Panc1 (cell line): ENCODE results near the gene ERCC2.

Experiments
- POLR2AphosphoS5 ChIP-seq: IDR thresholded peaks from 2 replicates; pipeline ENCODE4 v1.6.1; 2012; ENCODE audit warnings: mild to moderate bottlenecking, low read depth, low read length, moderate library complexity
- SIN3A ChIP-seq: IDR thresholded peaks from 2 replicates; pipeline ENCODE4 v1.6.1; 2012; ENCODE audit warnings: low read depth, mild to moderate bottlenecking, low read length, moderate library complexity, borderline replicate concordance; ENCODE audit not compliant: insufficient read depth
- TCF7L2 ChIP-seq: IDR thresholded peaks from 2 replicates; pipeline ENCODE4 v1.6.1; 2011; ENCODE audit warnings: mild to moderate bottlenecking, low read depth, low read length, inconsistent platforms
- TF ChIP-seq, protein P1 (sequence below): fragments of 450-650 bp; IDR thresholded peaks from 2 replicates; pipeline ENCODE4 v1.5.1; 2017; ENCODE audit warnings: mild to moderate bottlenecking
- TF ChIP-seq, protein P2 (sequence below), 2 experiments: IDR thresholded peaks; 2 replicates each; pipeline ENCODE4 v1.6.1; 2011 to 2012; ENCODE audit warnings: low read depth in 2 of 2, control low read depth in 1 of 2, low read length in 1 of 2, mild to moderate bottlenecking in 1 of 2, moderate library complexity in 1 of 2; ENCODE audit not compliant: insufficient read depth in 1 of 2

DNA sequence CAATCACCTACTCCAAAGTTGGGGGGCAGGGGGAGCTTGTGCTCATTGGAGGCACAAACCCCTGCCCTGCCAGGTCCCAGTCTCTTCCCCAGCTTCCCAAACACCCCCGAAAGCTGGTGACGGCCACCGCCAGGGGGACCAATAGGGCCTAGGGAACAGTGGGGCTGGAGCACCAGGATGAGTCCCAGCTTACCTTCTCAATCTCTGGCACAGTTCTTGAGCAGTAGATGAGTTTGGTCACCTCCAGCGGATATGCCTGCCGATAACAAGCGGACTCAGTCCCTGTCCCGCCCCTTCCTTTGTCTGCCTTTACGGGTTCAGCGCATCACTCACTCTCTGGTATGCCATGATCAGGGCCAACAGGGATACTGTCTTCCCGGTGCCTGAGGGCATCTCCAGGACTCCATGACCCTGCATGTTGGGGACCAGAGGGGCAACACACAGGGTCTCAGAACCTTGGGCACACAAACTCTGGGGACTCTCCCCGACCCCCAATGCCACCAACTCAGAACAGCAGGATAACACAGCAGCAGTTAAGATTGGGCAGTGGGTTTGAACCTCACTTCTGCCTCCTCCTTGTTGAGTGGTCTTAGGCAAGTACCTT is 1.5 kb downstream of the ERCC2 start:
- TF ChIP-seq, protein P1, sequence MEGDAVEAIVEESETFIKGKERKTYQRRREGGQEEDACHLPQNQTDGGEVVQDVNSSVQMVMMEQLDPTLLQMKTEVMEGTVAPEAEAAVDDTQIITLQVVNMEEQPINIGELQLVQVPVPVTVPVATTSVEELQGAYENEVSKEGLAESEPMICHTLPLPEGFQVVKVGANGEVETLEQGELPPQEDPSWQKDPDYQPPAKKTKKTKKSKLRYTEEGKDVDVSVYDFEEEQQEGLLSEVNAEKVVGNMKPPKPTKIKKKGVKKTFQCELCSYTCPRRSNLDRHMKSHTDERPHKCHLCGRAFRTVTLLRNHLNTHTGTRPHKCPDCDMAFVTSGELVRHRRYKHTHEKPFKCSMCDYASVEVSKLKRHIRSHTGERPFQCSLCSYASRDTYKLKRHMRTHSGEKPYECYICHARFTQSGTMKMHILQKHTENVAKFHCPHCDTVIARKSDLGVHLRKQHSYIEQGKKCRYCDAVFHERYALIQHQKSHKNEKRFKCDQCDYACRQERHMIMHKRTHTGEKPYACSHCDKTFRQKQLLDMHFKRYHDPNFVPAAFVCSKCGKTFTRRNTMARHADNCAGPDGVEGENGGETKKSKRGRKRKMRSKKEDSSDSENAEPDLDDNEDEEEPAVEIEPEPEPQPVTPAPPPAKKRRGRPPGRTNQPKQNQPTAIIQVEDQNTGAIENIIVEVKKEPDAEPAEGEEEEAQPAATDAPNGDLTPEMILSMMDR: no peak
- TF ChIP-seq SIN3A (no peak), POLR2AphosphoS5 (no peak), TCF7L2 (no peak)
- TF ChIP-seq, protein P2, sequence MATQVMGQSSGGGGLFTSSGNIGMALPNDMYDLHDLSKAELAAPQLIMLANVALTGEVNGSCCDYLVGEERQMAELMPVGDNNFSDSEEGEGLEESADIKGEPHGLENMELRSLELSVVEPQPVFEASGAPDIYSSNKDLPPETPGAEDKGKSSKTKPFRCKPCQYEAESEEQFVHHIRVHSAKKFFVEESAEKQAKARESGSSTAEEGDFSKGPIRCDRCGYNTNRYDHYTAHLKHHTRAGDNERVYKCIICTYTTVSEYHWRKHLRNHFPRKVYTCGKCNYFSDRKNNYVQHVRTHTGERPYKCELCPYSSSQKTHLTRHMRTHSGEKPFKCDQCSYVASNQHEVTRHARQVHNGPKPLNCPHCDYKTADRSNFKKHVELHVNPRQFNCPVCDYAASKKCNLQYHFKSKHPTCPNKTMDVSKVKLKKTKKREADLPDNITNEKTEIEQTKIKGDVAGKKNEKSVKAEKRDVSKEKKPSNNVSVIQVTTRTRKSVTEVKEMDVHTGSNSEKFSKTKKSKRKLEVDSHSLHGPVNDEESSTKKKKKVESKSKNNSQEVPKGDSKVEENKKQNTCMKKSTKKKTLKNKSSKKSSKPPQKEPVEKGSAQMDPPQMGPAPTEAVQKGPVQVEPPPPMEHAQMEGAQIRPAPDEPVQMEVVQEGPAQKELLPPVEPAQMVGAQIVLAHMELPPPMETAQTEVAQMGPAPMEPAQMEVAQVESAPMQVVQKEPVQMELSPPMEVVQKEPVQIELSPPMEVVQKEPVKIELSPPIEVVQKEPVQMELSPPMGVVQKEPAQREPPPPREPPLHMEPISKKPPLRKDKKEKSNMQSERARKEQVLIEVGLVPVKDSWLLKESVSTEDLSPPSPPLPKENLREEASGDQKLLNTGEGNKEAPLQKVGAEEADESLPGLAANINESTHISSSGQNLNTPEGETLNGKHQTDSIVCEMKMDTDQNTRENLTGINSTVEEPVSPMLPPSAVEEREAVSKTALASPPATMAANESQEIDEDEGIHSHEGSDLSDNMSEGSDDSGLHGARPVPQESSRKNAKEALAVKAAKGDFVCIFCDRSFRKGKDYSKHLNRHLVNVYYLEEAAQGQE (IDR thresholded peaks at IDR 0.05; ENCODE audit: insufficient read depth in 1 of 2, low read depth in 2 of 2, low read length in 1 of 2): no peak
